RWPE1 (cell line): ENCODE data around the gene FEM1C.

ENCODE experiments used
- CTCF ChIA-PET: fragments of 350-600 bp; sonication (Branson Sonifier 250); formaldehyde crosslinking; extraction: SDS; loops from one replicate; lab custom pipeline; 2021; lab: Yijun Ruan, JAX
- POLR2A ChIA-PET: fragments of 400-600 bp; formaldehyde crosslinking; extraction: SDS; loops from one replicate; lab custom pipeline; 2020; ENCODE audit warnings: antibody characterized with exemption; ENCODE audit not compliant: low non-redundant PET; lab: Yijun Ruan, JAX
- DNase-seq: peaks from one replicate; pipeline ENCODE4 v3.0.0; 2012; ENCODE audit warnings: low spot score
- H3K27ac ChIP-seq: fragments of 450-650 bp; 2 replicates; pipeline ENCODE4 v1.5.1; 2017
- TF ChIP-seq, protein P1 (sequence below): fragments of 450-650 bp; conservative IDR thresholded peaks from 2 replicates; pipeline ENCODE4 v1.5.1; 2017; ENCODE audit warnings: low read depth, mild to moderate bottlenecking

The FEM1C gene

DNA sequence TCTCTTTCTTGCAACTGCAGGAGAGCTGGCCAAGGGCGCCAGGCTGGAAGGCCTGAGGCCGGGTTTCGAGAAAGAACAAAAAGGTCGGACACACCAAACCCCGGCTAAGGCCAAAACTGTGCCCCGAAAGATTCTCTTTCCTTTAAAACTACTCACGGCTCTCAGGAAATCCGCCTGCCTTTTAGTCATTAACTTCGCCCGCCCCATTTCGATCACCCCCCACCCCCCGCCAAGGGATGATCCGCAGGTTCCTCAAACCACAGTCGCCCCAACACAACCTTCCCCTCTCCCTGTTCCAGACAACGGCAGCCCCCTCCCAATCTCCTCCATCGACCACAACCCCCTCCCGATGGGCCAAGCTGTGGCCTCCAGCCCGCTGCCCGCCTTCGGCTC lies 536 bp downstream of the FEM1C start:
- POLR2A ChIA-PET: interaction anchor here (1.3 kb wide), 2 partner anchors 31 to 113 kb away, joined by 3 read pairs; no protein-coding TSS in a partner anchor
- peak overlapping the region; percentile 97 for H3K27ac ChIP-seq
- DNase-seq: peak; percentile 61
- CTCF ChIA-PET: interaction anchor here (0.6 to 0.7 kb wide), 2 partner anchors 114 to 119 kb away, joined by 3 to 5 read pairs; no protein-coding TSS in a partner anchor
- TF ChIP-seq, protein P1, sequence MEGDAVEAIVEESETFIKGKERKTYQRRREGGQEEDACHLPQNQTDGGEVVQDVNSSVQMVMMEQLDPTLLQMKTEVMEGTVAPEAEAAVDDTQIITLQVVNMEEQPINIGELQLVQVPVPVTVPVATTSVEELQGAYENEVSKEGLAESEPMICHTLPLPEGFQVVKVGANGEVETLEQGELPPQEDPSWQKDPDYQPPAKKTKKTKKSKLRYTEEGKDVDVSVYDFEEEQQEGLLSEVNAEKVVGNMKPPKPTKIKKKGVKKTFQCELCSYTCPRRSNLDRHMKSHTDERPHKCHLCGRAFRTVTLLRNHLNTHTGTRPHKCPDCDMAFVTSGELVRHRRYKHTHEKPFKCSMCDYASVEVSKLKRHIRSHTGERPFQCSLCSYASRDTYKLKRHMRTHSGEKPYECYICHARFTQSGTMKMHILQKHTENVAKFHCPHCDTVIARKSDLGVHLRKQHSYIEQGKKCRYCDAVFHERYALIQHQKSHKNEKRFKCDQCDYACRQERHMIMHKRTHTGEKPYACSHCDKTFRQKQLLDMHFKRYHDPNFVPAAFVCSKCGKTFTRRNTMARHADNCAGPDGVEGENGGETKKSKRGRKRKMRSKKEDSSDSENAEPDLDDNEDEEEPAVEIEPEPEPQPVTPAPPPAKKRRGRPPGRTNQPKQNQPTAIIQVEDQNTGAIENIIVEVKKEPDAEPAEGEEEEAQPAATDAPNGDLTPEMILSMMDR: no peak

GRCh38 chr5:115543365-115544042 lies 1.1 kb downstream of the FEM1C start:
- DNase-seq: no peak
- peak overlapping the region; percentile 97 for H3K27ac ChIP-seq
- ChIA-PET CTCF (interaction anchor here (0.7 kb wide), 2 partner anchors 119 to 234 kb away, joined by 4 to 5 read pairs; no protein-coding TSS in a partner anchor), POLR2A (interaction anchor here (0.5 to 1.3 kb wide), 3 partner anchors 31 to 234 kb away, joined by 3 to 5 read pairs (median 3); no protein-coding TSS in a partner anchor)
- TF ChIP-seq, protein P1: no peak

GRCh38 chr5:115542651-115543364 lies 1.8 kb downstream of the FEM1C start:
- no peak for DNase-seq
- ChIA-PET CTCF (interaction anchor here (0.7 to 1.0 kb wide), 3 partner anchors 220 to 234 kb away, joined by 3 to 4 read pairs (median 4); no protein-coding TSS in a partner anchor), POLR2A (no interaction called here)
- peak overlapping the region; percentile 43 for H3K27ac ChIP-seq
- TF ChIP-seq, protein P1: no peak

DNA sequence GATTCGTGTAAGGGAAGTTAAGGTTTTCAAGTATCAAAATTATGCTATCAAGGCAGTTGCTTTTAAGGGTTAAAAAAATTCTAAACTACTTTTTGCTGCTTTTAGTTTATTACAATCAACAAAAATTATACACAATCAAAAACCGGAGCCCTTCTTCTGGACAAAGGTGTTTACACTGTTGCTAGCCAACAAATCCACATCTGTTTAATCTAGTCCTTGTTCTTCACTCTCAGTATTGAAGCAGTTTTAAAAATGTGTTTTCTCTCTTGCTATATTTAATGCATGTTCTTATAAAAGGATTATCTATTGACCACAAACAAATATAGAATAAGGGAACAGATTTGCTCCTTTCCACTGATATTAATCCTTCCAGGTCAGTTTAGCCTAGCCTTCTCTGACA lies 2.5 kb downstream of the FEM1C start:
- CTCF ChIA-PET: interaction anchor here (0.9 to 1.0 kb wide), 2 partner anchors 219 to 223 kb away, joined by 3 to 4 read pairs; no protein-coding TSS in a partner anchor
- DNase-seq: no peak
- TF ChIP-seq, protein P1: no peak
- POLR2A ChIA-PET: no interaction called here
- no peak overlapping the region for H3K27ac ChIP-seq

- TF ChIP-seq, protein P1: no peak
- no peak for DNase-seq
- no peak overlapping the region for H3K27ac ChIP-seq
- POLR2A ChIA-PET: no interaction called here
- CTCF ChIA-PET: interaction anchor here (0.6 kb wide), 1 partner anchor 29 kb away, joined by 3 read pairs; no protein-coding TSS in a partner anchor
Observed at GRCh38 chr5:115541611-115542010, 3.0 kb downstream of the FEM1C start.

DNA sequence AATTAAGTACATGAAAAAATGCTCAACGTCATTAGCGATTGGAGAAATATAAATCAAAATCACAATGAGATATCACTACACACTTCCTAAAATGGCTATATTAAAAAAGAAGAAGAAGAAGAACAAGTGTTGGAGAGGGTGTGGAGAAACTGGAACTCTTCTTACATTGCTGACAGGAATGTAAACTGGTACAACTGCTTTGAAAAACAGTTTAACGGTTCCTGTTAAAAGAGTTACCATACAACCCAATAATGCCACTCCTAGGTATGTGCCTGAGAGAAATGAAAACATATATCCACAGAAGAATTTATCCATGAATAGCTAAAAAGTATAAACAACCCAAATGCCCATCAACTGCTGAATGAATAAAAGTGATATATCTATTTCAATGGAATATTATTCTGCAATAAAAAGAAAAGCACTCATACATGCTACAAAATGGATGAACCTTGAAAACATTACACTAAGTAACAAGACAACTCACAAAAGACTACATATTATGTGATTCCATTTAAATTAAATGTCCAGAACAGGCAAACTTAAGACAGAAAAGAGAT lies 9.0 kb downstream of the FEM1C start:
- POLR2A ChIA-PET: no interaction called here
- TF ChIP-seq, protein P1: no peak
- no peak for DNase-seq
- CTCF ChIA-PET: interaction anchor here (0.6 kb wide), 1 partner anchor 39 kb away, joined by 4 read pairs; no protein-coding TSS in a partner anchor
- H3K27ac ChIP-seq: no peak overlapping the region
